HL-60 (cell line): ENCODE data around the gene NEDD8.

Experiments used
- DNase-seq, 2 experiments: peaks; one replicate each; pipeline ENCODE4 v3.0.0-alpha.2; 2010 to 2020; ENCODE audit warnings: low read depth in 1 of 2, low spot score in 1 of 2
- H3K27ac ChIP-seq: fragments of 250-450 bp; sonication (Bioruptor Pico); replicated peaks from 2 replicates; pipeline ENCODE4 v1.5.1; 2020; ENCODE audit warnings: mild to moderate bottlenecking, moderate library complexity
- H3K27me3 ChIP-seq: fragments of 250-450 bp; sonication (Bioruptor Pico); 2 replicates; pipeline ENCODE4 v1.5.1; 2021; ENCODE audit warnings: mild to moderate bottlenecking, moderate library complexity; ENCODE audit not compliant: insufficient read depth, poor library complexity, severe bottlenecking
- H3K4me3 ChIP-seq: replicated peaks from 2 replicates; pipeline ENCODE4 v1.5.1; 2011; ENCODE audit warnings: mild to moderate bottlenecking, control low read depth, low read length; ENCODE audit not compliant: insufficient read depth
- GABPA ChIP-seq: IDR thresholded peaks from 2 replicates; pipeline ENCODE4 v1.6.1; 2012; ENCODE audit warnings: low read depth
- POLR2AphosphoS5 ChIP-seq: IDR thresholded peaks from 2 replicates; pipeline ENCODE4 v1.6.1; 2012; ENCODE audit warnings: low read depth
- SPI1 ChIP-seq: IDR thresholded peaks from 2 replicates; pipeline ENCODE4 v1.6.1; 2012; ENCODE audit warnings: low read depth, mild to moderate bottlenecking, borderline replicate concordance
- TF ChIP-seq, protein P1 (sequence below): IDR thresholded peaks from 2 replicates; pipeline ENCODE4 v1.6.1; 2012; ENCODE audit warnings: low read depth; ENCODE audit not compliant: insufficient replicate concordance
- TF ChIP-seq, protein P2 (sequence below): IDR thresholded peaks from one replicate; pipeline ENCODE4 v1.5.1; 2011; ENCODE audit warnings: low read length, control low read depth, inconsistent platforms; ENCODE audit not compliant: insufficient read depth

NEDD8 gene

GRCh38 chr14:24268225-24268624 is 36.1 kb upstream of the NEDD8 start:
- TF ChIP-seq SPI1 (no peak), POLR2AphosphoS5 (no peak), GABPA (no peak)
- TF ChIP-seq, protein P1, sequence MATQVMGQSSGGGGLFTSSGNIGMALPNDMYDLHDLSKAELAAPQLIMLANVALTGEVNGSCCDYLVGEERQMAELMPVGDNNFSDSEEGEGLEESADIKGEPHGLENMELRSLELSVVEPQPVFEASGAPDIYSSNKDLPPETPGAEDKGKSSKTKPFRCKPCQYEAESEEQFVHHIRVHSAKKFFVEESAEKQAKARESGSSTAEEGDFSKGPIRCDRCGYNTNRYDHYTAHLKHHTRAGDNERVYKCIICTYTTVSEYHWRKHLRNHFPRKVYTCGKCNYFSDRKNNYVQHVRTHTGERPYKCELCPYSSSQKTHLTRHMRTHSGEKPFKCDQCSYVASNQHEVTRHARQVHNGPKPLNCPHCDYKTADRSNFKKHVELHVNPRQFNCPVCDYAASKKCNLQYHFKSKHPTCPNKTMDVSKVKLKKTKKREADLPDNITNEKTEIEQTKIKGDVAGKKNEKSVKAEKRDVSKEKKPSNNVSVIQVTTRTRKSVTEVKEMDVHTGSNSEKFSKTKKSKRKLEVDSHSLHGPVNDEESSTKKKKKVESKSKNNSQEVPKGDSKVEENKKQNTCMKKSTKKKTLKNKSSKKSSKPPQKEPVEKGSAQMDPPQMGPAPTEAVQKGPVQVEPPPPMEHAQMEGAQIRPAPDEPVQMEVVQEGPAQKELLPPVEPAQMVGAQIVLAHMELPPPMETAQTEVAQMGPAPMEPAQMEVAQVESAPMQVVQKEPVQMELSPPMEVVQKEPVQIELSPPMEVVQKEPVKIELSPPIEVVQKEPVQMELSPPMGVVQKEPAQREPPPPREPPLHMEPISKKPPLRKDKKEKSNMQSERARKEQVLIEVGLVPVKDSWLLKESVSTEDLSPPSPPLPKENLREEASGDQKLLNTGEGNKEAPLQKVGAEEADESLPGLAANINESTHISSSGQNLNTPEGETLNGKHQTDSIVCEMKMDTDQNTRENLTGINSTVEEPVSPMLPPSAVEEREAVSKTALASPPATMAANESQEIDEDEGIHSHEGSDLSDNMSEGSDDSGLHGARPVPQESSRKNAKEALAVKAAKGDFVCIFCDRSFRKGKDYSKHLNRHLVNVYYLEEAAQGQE, result no peak
- TF ChIP-seq, protein P2, sequence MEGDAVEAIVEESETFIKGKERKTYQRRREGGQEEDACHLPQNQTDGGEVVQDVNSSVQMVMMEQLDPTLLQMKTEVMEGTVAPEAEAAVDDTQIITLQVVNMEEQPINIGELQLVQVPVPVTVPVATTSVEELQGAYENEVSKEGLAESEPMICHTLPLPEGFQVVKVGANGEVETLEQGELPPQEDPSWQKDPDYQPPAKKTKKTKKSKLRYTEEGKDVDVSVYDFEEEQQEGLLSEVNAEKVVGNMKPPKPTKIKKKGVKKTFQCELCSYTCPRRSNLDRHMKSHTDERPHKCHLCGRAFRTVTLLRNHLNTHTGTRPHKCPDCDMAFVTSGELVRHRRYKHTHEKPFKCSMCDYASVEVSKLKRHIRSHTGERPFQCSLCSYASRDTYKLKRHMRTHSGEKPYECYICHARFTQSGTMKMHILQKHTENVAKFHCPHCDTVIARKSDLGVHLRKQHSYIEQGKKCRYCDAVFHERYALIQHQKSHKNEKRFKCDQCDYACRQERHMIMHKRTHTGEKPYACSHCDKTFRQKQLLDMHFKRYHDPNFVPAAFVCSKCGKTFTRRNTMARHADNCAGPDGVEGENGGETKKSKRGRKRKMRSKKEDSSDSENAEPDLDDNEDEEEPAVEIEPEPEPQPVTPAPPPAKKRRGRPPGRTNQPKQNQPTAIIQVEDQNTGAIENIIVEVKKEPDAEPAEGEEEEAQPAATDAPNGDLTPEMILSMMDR, result no peak
- no peak for DNase-seq
- H3K27ac ChIP-seq, result no peak overlapping the region
- H3K27me3 ChIP-seq, result no peaks in the 10 kb centered on the region
- H3K4me3 ChIP-seq, result no peak overlapping the region

- no peak for DNase-seq
- Histone ChIP-seq H3K4me3 (no peak overlapping the region), H3K27me3 (no peaks in the 10 kb centered on the region), H3K27ac (no peak overlapping the region)
- TF ChIP-seq GABPA (no peak), SPI1 (no peak), POLR2AphosphoS5 (no peak)
- TF ChIP-seq, protein P2, result no peak
- TF ChIP-seq, protein P1, result no peak
Measured at GRCh38 chr14:24267516-24267915, 35.3 kb upstream of the NEDD8 start.

GRCh38 chr14:24266344-24267244 is 34.4 kb upstream of the NEDD8 start:
- Histone ChIP-seq H3K27me3 (no peaks in the 10 kb centered on the region), H3K27ac (no peak overlapping the region), H3K4me3 (no peak overlapping the region)
- TF ChIP-seq, protein P2, result no peak
- TF ChIP-seq, protein P1, result no peak
- TF ChIP-seq SPI1 (no peak), POLR2AphosphoS5 (no peak), GABPA (no peak)
- no peak for DNase-seq
